22Rv1 (cell line): ENCODE measurements around the gene NIBAN1.

ENCODE experiments used
- H3K27ac ChIP-seq: fragments of 450-650 bp; 2 replicates; pipeline ENCODE4 v1.5.1; 2017
- CTCF ChIP-seq: fragments of 450-650 bp; IDR thresholded peaks from 2 replicates; pipeline ENCODE4 v1.5.1; 2017; ENCODE audit warnings: mild to moderate bottlenecking
- ZFX ChIP-seq: fragments of 450-650 bp; IDR thresholded peaks from 2 replicates; pipeline ENCODE4 v1.6.1; 2017; ENCODE audit warnings: antibody characterized with exemption, borderline replicate concordance

The NIBAN1 gene

GRCh38 chr1:184972315-184973055, 1.8 kb downstream of the NIBAN1 start:
- H3K27ac ChIP-seq: no peak overlapping the region
- no peak for TF ChIP-seq ZFX
- no peak for TF ChIP-seq CTCF

GRCh38 chr1:184971522-184972265, 2.6 kb downstream of the NIBAN1 start:
- TF ChIP-seq CTCF (no peak), ZFX (no peak)
- H3K27ac ChIP-seq: no peak overlapping the region

- TF ChIP-seq CTCF (no peak), ZFX (no peak)
- no peak overlapping the region for H3K27ac ChIP-seq
Measured at GRCh38 chr1:184970691-184971161, 3.6 kb downstream of the NIBAN1 start.

GRCh38 chr1:184966989-184967388, 7.3 kb downstream of the NIBAN1 start:
- no peak overlapping the region for H3K27ac ChIP-seq
- TF ChIP-seq CTCF (no peak), ZFX (no peak)

GRCh38 chr1:184965944-184966860, 8.1 kb downstream of the NIBAN1 start:
- TF ChIP-seq CTCF (no peak), ZFX (no peak)

GRCh38 chr1:184965439-184965838, 8.9 kb downstream of the NIBAN1 start:
- no peak for TF ChIP-seq CTCF
- TF ChIP-seq ZFX: no peak
- H3K27ac ChIP-seq: no peak overlapping the region

More at GRCh38 chr1:184965944-184966860, 8.1 kb downstream of the NIBAN1 start:
- H3K27ac ChIP-seq: no peak overlapping the region
